ENCODE results near the gene NCKAP5L. TPM values are rescaled to one million over a fixed set of nuclear protein-coding genes. Genes with fewer than 3 reads are reported as not detected.
A peak's percentile ranks its signal among the peaks of the same experiment; 100 is the strongest.
"Not testable (repeated sequence)": the region's sequence is repeated elsewhere in the genome, so short reads cannot be mapped to it uniquely, and the experiment has no call there.

Gene NCKAP5L
- total RNA-seq, 2 donors from 2014 or later: 21.2 to 24.1 TPM

GRCh38 chr12:49872781-49873181 lies 44.6 kb upstream of the NCKAP5L start:
- Histone ChIP-seq H3K4me1 (ENCODE audit: control insufficient read depth, insufficient read depth, low read length) (no peaks in the 10 kb centered on the region), H3K27me3 (ENCODE audit: control insufficient read depth, insufficient read depth, low read length, poor library complexity, severe bottlenecking) (no peaks in the 10 kb centered on the region), H3K9ac (ENCODE audit: extremely low read depth, low read length, poor library complexity, severe bottlenecking) (no peak overlapping the region), H3K27ac (ENCODE audit: low read depth, low read length) (no peak overlapping the region), H3K4me3 (ENCODE audit: low read length) (no peak overlapping the region), H3K9me3 (ENCODE audit: control insufficient read depth, low read length) (no peaks in the 10 kb centered on the region), H3K36me3 (ENCODE audit: control insufficient read depth, insufficient read depth, low read length) (no peaks in the 10 kb centered on the region)
- peaks cover 3% of the 10 kb centered on the region for H3K4me1 Mint-ChIP-seq
- H3K27me3 Mint-ChIP-seq (ENCODE audit: insufficient read depth): peaks cover 10% of the 10 kb centered on the region
- H3K36me3 Mint-ChIP-seq (ENCODE audit: low read depth): no peaks in the 10 kb centered on the region
- no peak overlapping the region for H3K4me3 Mint-ChIP-seq
- DNase-seq: peak; percentile 50
- H3K9me3 Mint-ChIP-seq: no peaks in the 10 kb centered on the region
- TF ChIP-seq CTCF (conservative IDR thresholded peaks at IDR 0.05): no peak
- 86 to 87% methylated on average over 6 of the region's 6 CpGs for WGBS, 2 experiments (ENCODE audit: insufficient coverage in 1 of 2, insufficient read length in 1 of 2)
- no peak overlapping the region for H3K27ac Mint-ChIP-seq

- Histone ChIP-seq H3K27me3 (ENCODE audit: control insufficient read depth, insufficient read depth, low read length, poor library complexity, severe bottlenecking) (no peaks in the 10 kb centered on the region), H3K4me1 (ENCODE audit: control insufficient read depth, insufficient read depth, low read length) (no peaks in the 10 kb centered on the region), H3K9ac (ENCODE audit: extremely low read depth, low read length, poor library complexity, severe bottlenecking) (no peak overlapping the region), H3K36me3 (ENCODE audit: control insufficient read depth, insufficient read depth, low read length) (no peaks in the 10 kb centered on the region), H3K9me3 (ENCODE audit: control insufficient read depth, low read length) (no peaks in the 10 kb centered on the region), H3K27ac (ENCODE audit: low read depth, low read length) (peak overlapping the region; percentile 85), H3K4me3 (ENCODE audit: low read length) (no peak overlapping the region)
- Mint-ChIP-seq H3K27me3 (ENCODE audit: insufficient read depth) (peaks cover 10% of the 10 kb centered on the region), H3K9me3 (no peaks in the 10 kb centered on the region), H3K4me3 (no peak overlapping the region), H3K27ac (no peak overlapping the region), H3K4me1 (peaks cover 5% of the 10 kb centered on the region), H3K36me3 (ENCODE audit: low read depth) (no peaks in the 10 kb centered on the region)
- 96 to 100% methylated on average over 4 to 5 of the region's 5 CpGs for WGBS, 2 experiments (ENCODE audit: insufficient coverage in 1 of 2, insufficient read length in 1 of 2)
- no peak for TF ChIP-seq CTCF (conservative IDR thresholded peaks at IDR 0.05)
- no peak for DNase-seq
These were observed 44.2 kb upstream of the NCKAP5L start for GRCh38 chr12:49872381-49872780.

- DNase-seq; H3K4me1 Mint-ChIP-seq; H3K36me3 ChIP-seq (ENCODE audit: control insufficient read depth, insufficient read depth, low read length); H3K9me3 Mint-ChIP-seq; H3K36me3 Mint-ChIP-seq (ENCODE audit: low read depth); H3K9ac ChIP-seq (ENCODE audit: extremely low read depth, low read length, poor library complexity, severe bottlenecking); H3K27me3 ChIP-seq (ENCODE audit: control insufficient read depth, insufficient read depth, low read length, poor library complexity, severe bottlenecking); H3K9me3 ChIP-seq (ENCODE audit: control insufficient read depth, low read length); H3K27ac Mint-ChIP-seq; H3K4me3 Mint-ChIP-seq; H3K4me3 ChIP-seq (ENCODE audit: low read length); H3K4me1 ChIP-seq (ENCODE audit: control insufficient read depth, insufficient read depth, low read length): not testable (repeated sequence)
- WGBS, 2 experiments (ENCODE audit: insufficient coverage in 1 of 2, insufficient read length in 1 of 2): 86 to 94% methylated on average over 4 to 8 of the region's 8 CpGs
- peak overlapping the region; percentile 85 for H3K27ac ChIP-seq (ENCODE audit: low read depth, low read length)
- H3K27me3 Mint-ChIP-seq (ENCODE audit: insufficient read depth): peaks cover 14% of the 10 kb centered on the region
These were observed 43.6 kb upstream of the NCKAP5L start for GRCh38 chr12:49871811-49872251.

- no peak overlapping the region for H3K9ac ChIP-seq (ENCODE audit: extremely low read depth, low read length, poor library complexity, severe bottlenecking)
- H3K4me3 ChIP-seq (ENCODE audit: low read length): no peak overlapping the region
- H3K36me3 Mint-ChIP-seq (ENCODE audit: low read depth): no peaks in the 10 kb centered on the region
- no peak overlapping the region for H3K27ac Mint-ChIP-seq
- H3K36me3 ChIP-seq (ENCODE audit: control insufficient read depth, insufficient read depth, low read length): no peaks in the 10 kb centered on the region
- no peaks in the 10 kb centered on the region for H3K9me3 ChIP-seq (ENCODE audit: control insufficient read depth, low read length)
- H3K4me1 ChIP-seq (ENCODE audit: control insufficient read depth, insufficient read depth, low read length): no peaks in the 10 kb centered on the region
- 75 to 91% methylated on average over 1 to 4 of the region's 4 CpGs for WGBS, 2 experiments (ENCODE audit: insufficient coverage in 1 of 2, insufficient read length in 1 of 2)
- H3K9me3 Mint-ChIP-seq: no peaks in the 10 kb centered on the region
- no peak for TF ChIP-seq CTCF (conservative IDR thresholded peaks at IDR 0.05)
- H3K4me1 Mint-ChIP-seq: peaks cover 5% of the 10 kb centered on the region
- H3K27me3 ChIP-seq (ENCODE audit: control insufficient read depth, insufficient read depth, low read length, poor library complexity, severe bottlenecking): no peaks in the 10 kb centered on the region
- peak; percentile 45 for DNase-seq
- H3K27ac ChIP-seq (ENCODE audit: low read depth, low read length): no peak overlapping the region
- no peak overlapping the region for H3K4me3 Mint-ChIP-seq
- H3K27me3 Mint-ChIP-seq (ENCODE audit: insufficient read depth): peaks cover 14% of the 10 kb centered on the region
These were observed 43.0 kb upstream of the NCKAP5L start for GRCh38 chr12:49871263-49871561.
